Keratinocyte (primary cell): ENCODE results near the gene COA5. TPM values are rescaled to one million over a fixed set of nuclear protein-coding genes. Genes with fewer than 3 reads are reported as not detected.

ENCODE experiments used
- DNase-seq: peaks from one replicate; pipeline ENCODE4 v3.0.0-alpha.2; 2011; ENCODE audit warnings: low read depth, missing footprints, low spot score
- FAIRE-seq: peaks from 2 replicates; lab custom pipeline; 2011; peaks lifted over from hg19 to GRCh38; lab: Jason Lieb, UNC
- H2AFZ ChIP-seq: 2 replicates; pipeline ENCODE4 v1.6.0; 2012; ENCODE audit warnings: low read length, control low read depth, inconsistent platforms; ENCODE audit not compliant: control insufficient read depth
- H3K27ac ChIP-seq: 2 replicates; pipeline ENCODE4 v1.5.1; 2011; ENCODE audit warnings: low read length; ENCODE audit not compliant: control insufficient read depth, insufficient read depth
- H3K27me3 ChIP-seq: 3 replicates; pipeline ENCODE4 v1.6.0; 2011; ENCODE audit warnings: low read length; ENCODE audit not compliant: control insufficient read depth, insufficient read depth; ENCODE audit errors: extremely low read depth
- H3K36me3 ChIP-seq, 2 experiments: 2 replicates in 1 of 2; 3 replicates in 1 of 2; pipeline ENCODE4 v1.5.1; 2011; ENCODE audit warnings: low read length in 2 of 2, mild to moderate bottlenecking in 1 of 2; ENCODE audit not compliant: control insufficient read depth in 2 of 2, insufficient read depth in 2 of 2; ENCODE audit errors: extremely low read depth in 1 of 2
- H3K4me1 ChIP-seq: 3 replicates; pipeline ENCODE4 v1.5.1; 2011; ENCODE audit warnings: low read length; ENCODE audit not compliant: control insufficient read depth, insufficient read depth; ENCODE audit errors: extremely low read depth
- H3K4me2 ChIP-seq: 3 replicates; pipeline ENCODE4 v1.6.0; 2011; ENCODE audit warnings: low read depth, low read length; ENCODE audit not compliant: control insufficient read depth, insufficient read depth; ENCODE audit errors: extremely low read depth
- H3K4me3 ChIP-seq, 3 experiments: fragments of 200-600 bp in 1 of 3; sonication (generic) in 1 of 3; 2 replicates in 2 of 3; 3 replicates in 1 of 3; pipeline ENCODE4 v1.5.1; 2011 to 2016; ENCODE audit warnings: low read length in 3 of 3, mild to moderate bottlenecking in 3 of 3, control low read depth in 2 of 3, inconsistent platforms in 1 of 3, low read depth in 1 of 3, mixed read lengths in 1 of 3, mixed run types in 1 of 3, moderate library complexity in 1 of 3; ENCODE audit not compliant: control insufficient read depth in 2 of 3, insufficient read depth in 2 of 3; ENCODE audit errors: extremely low read depth in 1 of 3
- H3K79me2 ChIP-seq: 2 replicates; pipeline ENCODE4 v1.6.0; 2012; ENCODE audit warnings: low read length; ENCODE audit not compliant: control insufficient read depth, insufficient read depth
- H3K9ac ChIP-seq: 3 replicates; pipeline ENCODE4 v1.6.0; 2011; ENCODE audit warnings: low read length; ENCODE audit not compliant: control insufficient read depth, insufficient read depth; ENCODE audit errors: extremely low read depth
- H3K9me1 ChIP-seq: 3 replicates; pipeline ENCODE4 v1.6.0; 2011; ENCODE audit warnings: low read length; ENCODE audit not compliant: control insufficient read depth, insufficient read depth; ENCODE audit errors: extremely low read depth
- H3K9me3 ChIP-seq: 2 replicates; pipeline ENCODE4 v1.5.1; 2012; ENCODE audit warnings: low read depth, low read length; ENCODE audit not compliant: control insufficient read depth
- H4K20me1 ChIP-seq: 3 replicates; pipeline ENCODE4 v1.6.0; 2011; ENCODE audit warnings: low read length; ENCODE audit not compliant: control insufficient read depth, insufficient read depth; ENCODE audit errors: extremely low read depth
- CTCF ChIP-seq, 3 experiments: IDR thresholded peaks in 1 of 3; conservative IDR thresholded peaks in 1 of 3; optimal IDR thresholded peaks in 1 of 3; 2 replicates in 2 of 3; 3 replicates in 1 of 3; pipeline versions ENCODE3 to v1.5.1; 2011; ENCODE audit warnings: low read length in 3 of 3, mild to moderate bottlenecking in 3 of 3, moderate library complexity in 2 of 3, control low read depth in 1 of 3, inconsistent platforms in 1 of 3; ENCODE audit not compliant: insufficient read depth in 2 of 3; ENCODE audit errors: extremely low read depth in 1 of 3
- EZH2 ChIP-seq: IDR thresholded peaks from one replicate; pipeline ENCODE4 v1.6.1; 2012; ENCODE audit warnings: inconsistent platforms, mild to moderate bottlenecking, low read length, moderate library complexity
- dilution Hi-C: fragments of 300-500 bp; cut with MboI; formaldehyde crosslinking; loops from one replicate; pipeline ENCODE4 v1.7.0; 2020; ENCODE audit warnings: low sequenced_read_pairs; ENCODE audit not compliant: extremely low pct_ligation_motif_present
- polyA plus RNA-seq, 5 experiments: library from polyadenylated mRNA; depleted of rRNA in 3 of 5; stranded (reverse) in 3 of 5; stranded (forward) in 1 of 5; unstranded in 1 of 5; fragments of >200 nt; gene quantifications; 1 replicate in 1 of 5; 2 replicates in 3 of 5; 3 replicates in 1 of 5; pipeline versions ENCODE4 v1.2.1 to v1.2.3, GENCODE V29; 2011 to 2012; ENCODE audit warnings: missing spikeins in 2 of 5, low read depth in 1 of 5, low replicate concordance in 1 of 5

Gene COA5
- polyA plus RNA-seq, 1 donor (not counting 4 experiments of a cell fraction or from before 2014, with no cell fraction given), result 25.1 TPM

- H3K9ac ChIP-seq, result no peak overlapping the region
- no peaks in the 10 kb centered on the region for H3K79me2 ChIP-seq
- no peaks in the 10 kb centered on the region for H3K27me3 ChIP-seq
- peaks cover 11 to 12% of the 10 kb centered on the region in 2 experiments for H3K36me3 ChIP-seq
- H2AFZ ChIP-seq, result no peak overlapping the region
- no peak overlapping the region for H3K27ac ChIP-seq
- FAIRE-seq (no peak), DNase-seq (no peak)
- TF ChIP-seq EZH2 (no peak), CTCF (optimal IDR thresholded peaks at IDR 0.05 in 1 of 3, IDR thresholded peaks at IDR 0.05 in 1 of 3, conservative IDR thresholded peaks at IDR 0.05 in 1 of 3; ENCODE audit: extremely low read depth in 1 of 3, insufficient read depth in 2 of 3, low read length in 3 of 3) (no peak)
- H3K9me1 ChIP-seq, result peaks cover 4% of the 10 kb centered on the region
- peaks cover 16% of the 10 kb centered on the region for H3K4me1 ChIP-seq
- dilution Hi-C loops, result no loop called here
- H3K9me3 ChIP-seq, result no peaks in the 10 kb centered on the region
- H3K4me3 ChIP-seq, result no peak overlapping the region
- no peak overlapping the region for H3K4me2 ChIP-seq
- no peaks in the 10 kb centered on the region for H4K20me1 ChIP-seq
Measured at GRCh38 chr2:98570356-98570755, 38.0 kb downstream of the COA5 start.

GRCh38 chr2:98569915-98570314 lies 38.4 kb downstream of the COA5 start:
- Histone ChIP-seq H3K4me1 (peaks cover 16% of the 10 kb centered on the region), H2AFZ (no peak overlapping the region), H3K9me3 (no peaks in the 10 kb centered on the region), H3K4me2 (no peak overlapping the region), H3K9me1 (peaks cover 4% of the 10 kb centered on the region), H3K27ac (no peak overlapping the region), H3K27me3 (no peaks in the 10 kb centered on the region), H3K9ac (no peak overlapping the region), H3K36me3 (peaks cover 11 to 12% of the 10 kb centered on the region in 2 experiments), H3K4me3 (no peak overlapping the region), H3K79me2 (no peaks in the 10 kb centered on the region), H4K20me1 (no peaks in the 10 kb centered on the region)
- no peak for FAIRE-seq
- no peak for TF ChIP-seq CTCF (optimal IDR thresholded peaks at IDR 0.05 in 1 of 3, IDR thresholded peaks at IDR 0.05 in 1 of 3, conservative IDR thresholded peaks at IDR 0.05 in 1 of 3; ENCODE audit: extremely low read depth in 1 of 3, insufficient read depth in 2 of 3, low read length in 3 of 3)
- TF ChIP-seq EZH2, result no peak
- dilution Hi-C loops, result no loop called here
- no peak for DNase-seq
